HG02759 (cell line): ENCODE results near the gene PRKD1.

Source experiments
- ATAC-seq: cut with Tn5 transposase; IDR thresholded peaks from one replicate; pipeline ENCODE4 v1.9.1; 2021; ENCODE audit warnings: mild to moderate bottlenecking, moderate library complexity; ENCODE audit not compliant: unreplicated experiment

The PRKD1 gene

DNA sequence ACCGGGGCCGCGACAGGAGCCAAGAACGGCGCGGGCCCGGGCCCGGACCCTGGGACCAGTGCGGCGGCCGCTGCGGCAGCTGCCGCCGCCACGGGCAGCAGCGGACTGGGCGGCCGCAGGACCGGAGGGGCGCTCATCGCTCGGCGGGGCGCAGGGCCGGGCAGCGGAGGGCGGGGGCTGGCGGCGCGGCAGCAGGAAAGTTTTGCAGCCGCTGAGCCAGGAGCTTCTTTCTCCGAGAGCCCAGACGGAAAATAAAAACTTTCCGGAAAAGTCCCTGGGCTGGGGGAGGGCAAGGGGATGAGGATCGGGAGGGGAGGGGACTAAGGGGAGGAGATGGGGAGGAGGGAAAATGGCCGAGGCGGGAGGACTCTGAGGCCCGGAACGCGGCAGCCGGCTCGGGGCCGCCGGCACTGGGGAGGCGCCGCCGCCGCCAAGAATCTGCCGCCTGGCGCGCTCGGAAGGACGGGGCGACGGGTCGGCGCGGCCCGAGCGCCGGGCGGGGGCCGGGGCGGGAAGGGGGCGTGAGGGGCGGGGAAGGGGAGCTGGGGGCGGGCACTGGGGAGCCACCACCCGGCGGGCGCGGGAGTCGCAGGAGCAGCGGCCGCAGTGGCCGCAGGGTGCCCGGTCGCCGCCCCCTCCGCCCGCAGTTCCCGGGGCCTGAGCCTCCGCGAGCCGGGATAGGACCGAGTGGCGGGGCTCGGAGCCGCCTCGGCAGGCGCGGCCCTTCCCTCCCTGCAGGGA, at the start of gene PRKD1:
Gene PRKD1 (minus strand): TSS at position 472 of the 741 bp plus-strand sequence.
- peak; percentile 59 for ATAC-seq

GRCh38 chr14:29971101-29971500, 43.5 kb upstream of the PRKD1 start:
- ATAC-seq = no peak

- ATAC-seq = no peak
These were observed 27.4 kb upstream of the PRKD1 start for GRCh38 chr14:29955087-29955486.

GRCh38 chr14:29953501-29953900, 25.9 kb upstream of the PRKD1 start:
- no peak for ATAC-seq

GRCh38 chr14:29944091-29944490, 16.4 kb upstream of the PRKD1 start:
- ATAC-seq = no peak

- ATAC-seq = no peak
These were observed 13.8 kb upstream of the PRKD1 start for GRCh38 chr14:29941401-29941800.

- ATAC-seq = no peak
These were observed 12.8 kb upstream of the PRKD1 start for GRCh38 chr14:29940482-29940881.

- no peak for ATAC-seq
These were observed 9.5 kb upstream of the PRKD1 start for GRCh38 chr14:29937116-29937515.

- ATAC-seq = no peak
These were observed 2.6 kb upstream of the PRKD1 start for GRCh38 chr14:29930283-29930682.

GRCh38 chr14:29928117-29928640, 532 bp upstream of the PRKD1 start:
- ATAC-seq = no peak

GRCh38 chr14:29926701-29927375, 809 bp downstream of the PRKD1 start:
- ATAC-seq = peak; percentile 58

- ATAC-seq = no peak
These were observed 1.4 kb downstream of the PRKD1 start for GRCh38 chr14:29926228-29926627.

GRCh38 chr14:29925736-29926135, 1.9 kb downstream of the PRKD1 start:
- ATAC-seq = no peak

DNA sequence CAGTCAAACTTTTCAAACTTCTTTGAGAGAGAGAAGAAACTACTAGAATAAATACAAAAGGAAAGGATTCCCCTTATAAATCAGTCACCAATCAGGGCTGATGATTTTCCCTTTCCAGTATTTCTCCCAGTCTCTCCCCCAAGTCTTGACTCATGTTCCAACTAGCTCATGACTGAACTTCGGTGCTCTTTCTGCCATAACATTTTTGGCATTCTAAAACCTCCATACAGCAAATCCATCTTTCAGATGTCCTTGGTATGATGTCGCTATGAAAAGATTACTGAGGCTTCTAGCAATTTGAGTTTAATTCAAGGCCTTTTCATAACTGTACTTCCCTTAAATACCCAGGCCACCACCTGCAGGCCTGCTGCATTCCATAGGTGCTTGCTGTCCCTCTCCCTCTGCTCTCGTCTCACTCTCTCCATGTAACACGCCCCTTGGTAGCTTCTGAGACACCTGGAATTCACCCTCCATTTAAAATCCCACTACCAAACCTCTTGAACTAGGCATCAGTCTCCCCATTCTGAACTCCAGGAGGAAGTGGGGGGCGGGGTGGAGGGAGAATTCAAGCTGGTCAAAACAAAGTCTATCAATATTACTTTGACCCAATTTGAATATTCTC, 2.4 kb downstream of the PRKD1 start:
- ATAC-seq = no peak

GRCh38 chr14:29919845-29920244, 7.8 kb downstream of the PRKD1 start:
- no peak for ATAC-seq

DNA sequence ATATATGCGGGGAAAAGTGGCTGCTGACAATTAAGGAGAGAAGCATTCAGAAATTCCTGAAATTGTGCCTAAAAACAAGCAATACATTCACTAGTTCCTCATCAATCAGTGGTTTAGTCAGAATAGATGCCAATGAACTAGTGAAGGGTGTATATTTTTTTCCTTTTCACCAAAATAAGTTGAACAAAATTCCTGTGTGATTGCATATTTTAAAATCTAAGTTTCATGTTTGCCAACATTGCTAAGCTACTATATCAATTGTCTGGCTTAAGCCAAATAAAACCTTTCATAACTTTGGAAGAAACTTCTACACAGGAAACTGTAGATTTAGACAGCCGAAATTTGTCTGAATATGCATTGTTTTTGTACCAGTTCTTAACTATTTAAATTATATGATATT, 8.7 kb downstream of the PRKD1 start:
- ATAC-seq = no peak

DNA sequence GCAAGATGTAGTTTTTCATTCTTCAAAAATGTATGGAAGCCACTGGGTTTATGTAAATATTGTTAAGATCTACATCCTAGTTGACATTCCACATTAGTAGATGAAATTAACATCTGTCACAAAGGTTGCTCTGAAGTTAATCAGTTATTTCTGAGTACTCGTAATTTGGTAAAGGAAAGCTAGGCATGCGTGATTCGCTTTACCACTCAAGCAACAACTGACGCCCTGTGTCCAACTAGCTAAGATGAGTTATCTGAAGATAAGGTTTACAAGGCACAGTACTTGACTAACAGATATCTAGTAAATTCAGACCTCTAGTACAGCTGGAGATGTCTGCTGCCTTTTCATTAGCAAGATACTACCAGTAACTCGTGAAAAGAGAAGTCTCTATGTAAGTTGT, 14.1 kb downstream of the PRKD1 start:
- no peak for ATAC-seq

DNA sequence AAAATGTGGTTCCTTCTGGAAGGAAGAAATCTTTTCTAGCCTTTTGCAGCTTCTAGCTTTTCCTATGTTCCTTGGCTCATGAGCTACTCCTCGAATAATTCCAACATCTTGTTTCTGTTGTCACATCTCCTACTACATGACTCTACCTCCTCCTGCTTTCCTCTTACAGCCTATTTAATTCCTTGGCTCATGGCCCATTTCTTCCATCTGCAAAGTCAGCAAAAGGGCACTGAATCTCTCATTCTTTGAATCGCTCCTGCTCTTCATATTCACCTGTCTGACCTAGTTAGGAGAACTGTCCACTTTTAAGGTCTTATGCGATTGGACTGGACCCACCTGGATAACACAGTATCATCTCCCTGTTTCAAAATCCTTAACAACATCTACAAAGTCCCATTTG, 15.8 kb downstream of the PRKD1 start:
- no peak for ATAC-seq

- no peak for ATAC-seq
These were observed 18.7 kb downstream of the PRKD1 start for GRCh38 chr14:29908652-29909577.

DNA sequence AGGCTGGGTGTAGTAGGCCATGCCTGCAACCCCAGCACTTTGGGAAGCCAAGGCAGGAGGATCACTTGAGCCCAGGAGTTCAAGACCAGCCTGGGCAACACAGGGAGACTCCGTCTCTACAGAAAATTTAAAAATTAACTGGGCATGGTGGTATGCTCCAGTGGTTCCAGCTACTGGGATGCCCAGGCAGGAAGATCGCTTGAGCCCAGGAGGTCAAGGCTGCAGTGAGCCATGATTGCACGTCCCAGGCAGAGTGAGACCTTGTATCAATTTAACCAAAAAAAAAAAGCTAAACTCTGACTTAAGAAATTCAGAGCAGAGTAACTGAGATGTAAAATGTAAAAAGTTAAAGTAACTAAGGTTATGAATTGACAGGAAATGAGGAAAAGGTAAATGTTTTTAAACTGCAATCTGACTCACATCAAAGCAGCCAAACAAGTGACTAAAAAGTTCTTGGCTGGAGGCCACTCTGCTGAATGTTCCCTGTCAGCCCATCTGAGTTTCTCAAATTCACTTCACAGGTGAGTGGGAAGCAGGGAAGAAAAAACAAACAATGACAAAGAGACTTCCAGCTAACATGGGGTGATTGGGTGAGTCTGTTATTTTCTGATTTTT, 21.3 kb downstream of the PRKD1 start:
- ATAC-seq = no peak
